Femur (tissue), 1 donor: Measurements from ENCODE around the gene NEK9.
"Not testable (repeated sequence)": the region's sequence is repeated elsewhere in the genome, so short reads cannot be mapped to it uniquely, and the experiment has no call there.

Experiments
- DNase-seq: peaks from one replicate; pipeline ENCODE4 v3.0.0-alpha.2; 2017

The NEK9 gene

DNA sequence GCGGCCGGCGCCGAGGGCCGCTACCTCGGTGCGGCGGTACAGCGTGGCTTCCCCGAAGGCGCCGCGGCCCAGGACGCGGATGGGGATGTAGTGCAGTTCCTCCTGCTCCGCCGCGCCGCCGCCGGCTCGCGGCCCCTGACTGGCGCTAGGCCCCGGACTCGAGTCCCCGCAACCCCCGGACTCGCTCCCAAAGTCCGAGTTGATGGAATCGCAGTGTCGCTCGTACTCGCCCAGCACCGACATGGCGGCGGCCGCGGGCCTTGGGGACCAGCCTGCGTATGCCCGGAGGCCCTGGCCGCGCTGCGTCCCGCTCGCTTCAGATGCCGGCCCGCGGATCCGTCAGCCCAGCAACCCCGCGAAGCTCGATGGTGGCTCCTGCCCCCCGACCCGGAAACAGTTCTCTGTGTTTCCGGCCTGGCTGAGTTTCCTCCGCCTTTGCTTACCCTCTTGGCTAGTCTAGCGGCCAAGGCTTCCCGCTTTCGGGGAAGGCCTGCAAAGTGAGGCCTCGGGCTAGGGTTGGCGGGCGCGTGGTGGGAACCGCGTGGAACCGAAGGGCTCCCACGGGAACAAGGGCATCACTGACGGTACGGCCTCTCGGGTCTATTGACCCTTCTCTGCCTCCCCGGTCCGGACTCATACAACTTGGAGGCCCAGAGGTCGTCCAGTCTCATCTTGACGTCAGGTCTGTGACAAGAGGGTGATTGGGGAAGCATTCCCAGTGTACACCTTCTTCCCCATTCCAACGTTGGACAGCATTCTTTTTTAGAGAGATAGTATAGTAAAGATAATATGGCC, at the start of gene NEK9:
Gene NEK9 (minus strand): TSS at position 370 of the 795 bp plus-strand sequence. CDS start 127 bp downstream, at position 243.
- peak; percentile 95 for DNase-seq

DNA sequence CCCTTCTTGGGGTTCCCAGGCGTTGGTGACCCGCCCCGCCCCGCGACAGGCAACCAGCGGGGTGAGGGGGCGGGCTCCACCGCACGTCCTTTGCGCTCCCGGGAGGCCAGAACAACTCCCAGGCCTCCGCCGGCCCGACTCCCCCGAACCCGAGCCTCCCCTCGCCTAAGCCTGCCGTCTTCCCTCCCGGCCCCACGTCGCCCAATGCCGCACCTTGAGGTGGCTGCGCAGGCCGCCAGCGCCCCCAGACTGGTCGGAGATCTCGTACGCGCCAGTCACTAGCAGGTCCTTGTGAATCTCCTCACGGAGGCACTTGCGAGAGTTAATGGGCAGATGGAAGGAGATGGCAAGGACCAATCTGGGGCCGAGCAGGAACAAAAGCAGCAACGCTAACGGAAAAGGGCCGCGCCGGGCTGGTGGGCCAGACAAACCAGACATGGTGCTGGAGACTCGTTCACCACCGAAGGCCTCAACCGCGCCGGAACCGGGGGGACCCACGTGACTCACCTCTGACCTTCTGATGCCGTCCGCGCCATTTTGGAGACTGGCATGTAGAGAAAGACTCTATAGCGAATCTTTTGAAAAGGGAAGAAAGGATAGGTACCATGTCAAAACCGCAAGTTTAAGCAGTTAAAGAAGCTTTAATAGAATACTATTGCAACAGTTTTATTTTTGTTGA, 49.4 kb upstream of the NEK9 start, which contains the start of gene TMED10:
Gene TMED10 (minus strand): TSS at position 471 of the 679 bp plus-strand sequence. CDS start 33 bp downstream, at position 438.
- peak; percentile 94 for DNase-seq

DNA sequence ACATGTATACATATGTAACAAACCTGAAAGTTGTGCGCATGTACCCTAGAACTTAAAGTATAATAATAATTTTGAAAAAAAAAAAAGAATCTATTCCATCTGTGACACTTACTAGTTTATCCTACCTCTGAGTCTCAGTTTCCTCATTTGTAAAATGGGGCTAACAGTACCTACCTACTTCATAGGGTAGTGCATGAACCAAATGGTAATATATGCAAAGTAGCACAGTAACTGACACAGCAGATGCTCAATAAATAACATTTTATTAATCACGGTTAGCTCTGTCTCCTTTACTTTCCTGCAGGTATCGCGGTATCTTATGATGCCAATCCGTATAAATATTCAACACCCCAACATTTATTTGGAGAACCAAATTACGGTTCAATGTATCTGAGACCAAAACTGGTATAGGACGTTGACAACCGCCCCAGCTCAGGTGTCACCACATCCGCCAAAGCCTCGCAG, 48.9 kb upstream of the NEK9 start:
- no peak for DNase-seq

DNA sequence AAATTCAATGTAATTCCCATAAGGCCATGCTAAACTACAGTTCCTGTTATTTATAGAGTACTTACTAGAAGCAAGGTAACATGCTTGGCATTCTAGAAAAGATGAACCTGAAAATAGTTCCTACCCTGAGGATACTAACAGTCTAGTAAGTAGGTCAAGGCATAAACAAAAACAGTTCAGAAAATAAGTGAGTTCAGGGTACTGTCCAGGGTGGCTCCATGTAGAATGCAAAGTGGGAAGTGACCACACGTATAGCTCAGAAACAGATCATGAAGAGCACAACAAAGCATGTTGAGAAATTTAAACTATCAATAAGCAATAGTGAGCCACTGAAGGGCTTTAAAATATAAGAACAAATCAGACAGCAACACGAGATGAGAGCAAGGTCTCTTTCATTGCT, 47.2 kb upstream of the NEK9 start:
- DNase-seq = no peak

DNA sequence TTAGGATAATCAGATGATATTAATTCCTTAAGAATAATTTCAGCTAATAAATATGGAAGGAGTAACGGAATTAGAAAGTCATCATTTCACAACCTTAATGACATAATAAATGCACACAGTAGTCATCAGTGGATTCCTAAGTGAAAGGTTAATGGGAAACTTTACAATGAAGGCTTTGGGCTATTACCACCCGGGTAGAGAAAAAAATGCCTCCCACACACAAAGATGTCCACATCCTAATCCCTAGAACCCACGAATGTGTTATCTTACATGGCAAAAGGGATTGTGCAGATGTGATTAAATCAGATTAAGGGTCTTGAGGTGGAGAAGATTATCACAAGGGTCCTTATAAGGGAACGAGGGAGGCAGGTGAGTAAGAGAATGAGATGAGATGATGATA, 43.9 kb upstream of the NEK9 start:
- DNase-seq = no peak

DNA sequence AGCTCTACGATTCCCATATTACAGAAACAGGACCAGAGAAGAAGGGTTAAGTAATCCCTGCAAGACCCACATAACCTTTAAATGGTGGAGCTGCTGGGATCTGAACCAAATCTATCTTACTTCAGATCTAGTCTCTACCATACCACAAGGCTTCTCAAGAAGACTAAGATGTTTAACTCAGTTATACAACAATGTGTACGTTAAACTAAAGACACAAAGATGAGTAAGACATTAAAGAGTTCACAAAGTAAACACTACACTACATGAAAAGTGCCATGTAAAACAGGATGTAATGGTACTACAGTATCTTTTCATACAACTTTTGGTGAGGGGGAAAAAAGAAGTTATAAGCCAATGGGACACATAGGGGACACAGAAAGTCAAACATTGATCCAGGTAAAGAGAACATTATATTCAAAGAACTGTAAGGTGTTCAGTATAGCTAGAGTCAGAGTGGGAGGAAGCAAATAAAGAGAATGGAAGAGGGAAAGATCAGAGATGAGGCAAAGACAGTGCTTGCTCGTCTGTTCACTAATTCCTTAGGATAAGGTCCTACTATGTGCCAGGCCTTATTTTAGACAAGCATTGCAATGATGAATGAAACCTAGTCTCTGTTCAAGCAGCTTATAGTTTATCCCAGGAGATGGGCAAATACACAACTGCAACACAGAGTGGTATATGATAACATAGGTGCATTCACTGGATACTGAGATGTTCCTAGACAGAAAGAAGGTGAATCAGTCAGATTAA, 41.9 kb upstream of the NEK9 start:
- DNase-seq = no peak

DNA sequence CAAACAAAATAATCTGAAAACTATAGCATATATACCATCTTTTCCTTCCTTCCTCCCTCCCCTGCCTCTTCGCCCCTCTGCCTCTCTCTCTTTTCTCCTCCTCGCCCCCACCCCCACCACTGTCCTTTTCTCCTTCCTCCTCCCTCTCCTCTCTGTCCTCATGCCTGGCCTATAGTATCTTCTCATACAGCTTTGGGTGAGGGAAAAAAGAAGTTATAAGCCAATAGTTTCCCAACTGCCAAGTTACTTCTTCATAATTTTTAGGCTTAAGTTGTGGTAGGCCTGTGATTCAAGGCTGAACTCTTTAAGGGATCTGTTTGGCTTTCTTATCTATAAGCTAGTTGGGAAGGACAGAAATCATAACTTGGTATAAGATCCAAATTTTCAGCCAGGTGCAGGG, 40.5 kb upstream of the NEK9 start:
- no peak for DNase-seq

DNA sequence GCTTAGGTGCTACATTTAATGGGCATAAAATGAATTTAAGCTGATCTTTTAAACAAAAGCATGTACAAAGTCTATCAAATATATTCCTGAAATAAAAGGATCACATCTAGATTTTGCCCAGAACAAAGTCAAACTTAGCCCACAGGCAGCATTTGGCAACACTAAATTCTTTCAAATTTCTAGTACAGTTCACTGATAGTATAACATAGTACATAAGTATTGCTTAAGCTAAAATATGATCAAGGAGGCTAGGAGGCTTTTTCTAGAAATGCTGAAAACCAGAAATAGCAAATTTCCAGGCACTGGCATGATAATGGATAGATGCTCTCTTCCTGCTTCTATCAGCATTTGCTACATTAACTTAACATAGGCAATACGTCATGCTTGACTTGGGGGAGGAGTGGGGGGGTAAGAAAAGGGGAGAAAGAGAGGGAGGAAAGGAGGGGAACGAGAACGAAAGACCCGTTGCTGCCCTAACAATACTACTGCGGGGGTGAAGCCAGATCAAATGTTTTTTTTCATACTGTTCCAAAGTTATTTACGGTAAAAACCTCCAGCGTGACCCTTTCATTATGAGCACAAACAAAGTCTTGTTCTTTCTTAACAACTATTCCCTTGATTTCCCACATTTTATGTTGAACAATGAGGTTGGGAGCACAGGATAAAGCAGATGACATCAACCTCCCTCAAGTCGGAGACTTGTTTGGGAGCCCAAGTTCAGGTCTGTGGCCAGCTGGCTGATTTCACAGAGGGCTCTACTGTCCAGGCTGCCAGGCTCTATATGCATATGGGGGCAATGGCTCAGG, 38.9 kb upstream of the NEK9 start:
- DNase-seq = peak; percentile 47

DNA sequence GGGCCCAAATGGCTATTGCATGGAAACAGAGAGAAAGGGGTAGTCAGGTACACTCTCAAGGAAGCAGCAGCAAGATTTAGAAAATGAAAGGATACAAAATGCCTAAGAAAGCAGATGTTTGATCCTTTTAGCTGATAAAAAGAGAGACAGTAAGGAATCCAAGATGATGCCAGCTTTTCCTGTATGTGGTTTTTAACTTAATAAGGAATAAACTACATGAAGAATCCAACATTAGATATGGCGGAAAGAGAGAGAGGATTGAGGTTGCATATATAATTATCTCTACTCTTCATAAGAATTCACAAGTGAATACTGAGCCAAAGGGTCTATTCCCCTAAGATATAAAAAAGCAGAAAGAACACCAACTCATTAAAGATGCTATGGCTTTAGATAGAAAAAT, 38.0 kb upstream of the NEK9 start:
- no peak for DNase-seq

DNA sequence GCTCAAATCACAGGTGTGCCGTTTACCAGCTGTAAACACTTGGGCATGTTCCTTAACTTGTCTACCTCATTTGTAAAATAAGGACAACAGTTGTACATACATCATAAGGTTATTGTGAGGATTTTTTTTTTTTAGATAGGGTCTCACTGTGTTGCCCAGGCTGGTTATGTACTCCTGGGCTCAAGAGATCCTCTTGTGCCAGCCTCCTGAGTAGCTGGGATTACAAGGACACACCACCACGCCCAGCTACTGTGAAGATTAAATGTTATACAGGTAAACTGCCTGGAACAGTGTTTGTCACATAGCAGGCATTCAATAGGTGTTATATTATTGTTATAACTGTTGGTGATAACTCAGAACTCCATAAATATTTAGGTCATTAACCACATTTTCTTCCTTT, 36.8 kb upstream of the NEK9 start:
- DNase-seq = no peak

DNA sequence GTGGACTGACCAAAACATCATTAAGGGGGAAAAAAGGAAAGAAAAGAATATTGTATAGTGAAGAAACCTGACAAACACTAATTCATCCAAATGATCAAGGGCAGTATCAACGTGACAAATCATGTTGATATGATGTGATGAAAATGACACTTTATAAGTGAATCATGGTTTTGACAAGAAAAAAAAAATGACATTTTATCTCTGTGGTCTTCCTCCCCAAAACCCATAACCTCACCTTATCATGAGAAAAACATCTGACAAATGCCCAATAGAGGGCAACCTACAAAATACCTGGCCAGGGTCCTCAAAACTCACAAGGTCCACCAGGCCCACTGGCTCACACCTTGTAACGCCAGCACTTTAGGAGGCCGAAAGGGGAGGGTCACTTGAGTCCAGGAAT, 35.8 kb upstream of the NEK9 start:
- DNase-seq = no peak

DNA sequence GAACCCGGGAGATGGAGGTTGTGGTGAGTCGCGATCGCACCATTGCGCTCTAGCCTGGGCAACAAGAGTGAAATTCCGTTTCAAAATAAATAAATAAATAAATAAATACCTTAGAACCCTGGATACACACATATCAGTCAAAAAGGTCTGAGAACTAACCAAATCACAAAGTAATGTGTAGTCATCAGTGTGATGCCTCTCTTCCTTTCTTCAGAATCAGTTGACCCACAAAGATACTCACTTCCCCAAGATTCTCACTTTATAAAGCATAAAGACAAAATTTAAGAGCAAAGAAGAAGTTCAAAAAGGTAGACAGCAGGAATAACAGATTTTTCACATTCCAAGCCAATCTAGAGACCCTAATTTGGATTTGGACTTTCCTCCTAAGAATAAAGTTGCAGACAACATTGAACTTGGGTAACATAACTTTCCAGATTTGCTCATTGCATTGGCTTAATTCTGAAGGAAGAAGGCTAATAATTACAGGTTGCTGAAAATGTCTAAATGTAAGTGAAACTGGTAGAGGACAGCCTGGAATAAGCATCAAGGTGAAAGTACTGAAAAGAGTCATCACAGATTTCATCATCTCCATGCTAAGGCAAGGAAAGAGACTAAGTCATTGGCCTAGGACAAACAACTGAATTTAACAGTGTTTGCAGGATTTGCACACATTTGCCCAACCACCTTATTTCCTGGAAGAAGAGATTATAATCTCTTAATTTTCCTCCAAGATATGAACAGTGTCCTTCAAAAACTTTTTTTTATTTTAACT, 32.2 kb upstream of the NEK9 start:
- no peak for DNase-seq

DNA sequence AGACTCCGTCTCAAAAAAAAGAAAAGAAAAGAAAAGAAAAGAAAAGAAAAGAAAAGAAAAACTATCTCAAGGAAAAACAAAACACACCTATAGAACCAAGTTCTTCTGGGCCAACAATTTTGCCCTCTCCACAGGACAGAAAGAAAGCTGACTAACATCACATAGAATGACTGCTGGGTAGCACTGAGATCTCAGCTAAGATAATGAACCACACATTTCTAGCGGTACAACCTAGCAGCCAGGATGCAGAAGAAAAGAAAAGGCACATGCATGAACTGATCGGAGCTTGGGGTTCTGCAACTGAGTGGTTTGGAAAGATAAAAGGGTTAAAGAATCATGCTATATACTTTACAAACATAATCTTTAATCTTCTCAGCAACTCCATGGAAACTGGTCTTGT, 30.1 kb upstream of the NEK9 start:
- DNase-seq = no peak

DNA sequence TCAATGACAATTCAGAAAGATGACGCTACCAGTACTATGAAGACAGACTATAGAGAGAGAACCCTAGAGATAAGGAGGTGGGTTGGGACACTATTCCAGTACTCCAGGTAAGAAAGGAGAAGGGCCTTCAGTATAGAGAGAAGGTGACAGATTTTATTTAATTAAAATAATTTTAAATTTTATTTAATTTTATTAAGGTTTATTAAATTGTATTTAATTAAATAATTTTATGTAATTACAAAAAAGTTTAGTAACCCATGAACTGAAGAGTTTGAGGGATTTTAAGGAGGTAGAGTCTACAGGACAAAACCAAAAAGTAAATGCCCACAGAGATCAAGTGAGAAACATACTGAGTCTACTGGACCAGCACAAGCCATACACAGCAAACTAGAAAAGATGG, 29.3 kb upstream of the NEK9 start:
- DNase-seq = no peak

DNA sequence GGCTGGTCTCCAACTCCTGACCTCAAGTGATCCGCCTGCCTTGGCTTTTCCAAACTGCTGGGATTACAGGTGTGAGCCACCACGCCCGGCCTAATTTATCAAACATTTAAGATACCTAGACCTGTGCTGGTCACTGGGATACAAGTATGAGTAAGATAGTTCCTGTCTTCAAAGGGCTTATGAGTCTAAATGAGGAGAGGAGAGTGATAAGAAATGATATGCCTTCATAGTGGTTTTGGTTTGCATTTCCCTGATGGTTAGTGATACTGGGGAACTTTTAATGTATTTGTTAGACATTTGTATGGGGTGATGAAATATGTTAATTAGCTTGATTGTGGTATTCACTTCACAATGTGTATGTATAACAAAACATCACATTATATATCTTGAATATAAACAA, 28.3 kb upstream of the NEK9 start:
- no peak for DNase-seq

DNA sequence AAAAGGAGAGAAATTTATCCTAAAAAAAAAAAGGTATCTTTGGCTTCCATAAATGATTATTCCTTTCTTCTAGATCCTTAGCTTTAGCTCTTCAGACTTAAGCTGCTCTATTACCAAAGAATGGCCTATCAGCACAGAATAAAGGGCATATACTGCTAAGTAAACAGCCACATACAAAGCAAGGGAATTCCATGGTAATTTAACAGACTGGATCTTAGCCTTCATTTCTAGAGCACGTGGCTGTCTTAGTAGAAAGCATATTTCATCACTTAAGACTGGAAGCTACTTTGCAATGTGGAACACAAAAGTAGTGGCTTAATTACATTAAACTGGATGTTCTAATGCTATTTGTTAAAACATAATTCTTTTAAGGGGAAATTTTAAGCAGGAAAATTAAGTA, 26.4 kb upstream of the NEK9 start:
- DNase-seq = no peak

DNA sequence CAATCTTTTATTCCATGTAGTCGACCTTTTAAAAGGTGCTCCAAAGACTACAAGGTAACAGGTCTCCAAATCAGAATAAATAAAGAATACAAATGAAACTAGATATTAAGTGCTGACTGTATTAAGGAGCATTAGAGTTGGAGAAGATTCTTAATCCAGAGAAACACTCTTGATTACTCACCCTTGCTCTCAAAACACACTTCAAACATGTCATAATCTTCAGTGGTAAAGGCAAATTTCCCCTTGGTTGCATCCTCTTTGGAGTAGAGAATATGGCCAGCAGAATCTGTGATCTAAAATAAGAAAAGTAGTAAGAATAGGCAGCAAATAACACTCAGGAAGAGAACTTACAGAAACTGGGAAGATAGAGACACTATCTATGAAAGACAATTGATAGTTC, 25.0 kb upstream of the NEK9 start:
- no peak for DNase-seq

DNA sequence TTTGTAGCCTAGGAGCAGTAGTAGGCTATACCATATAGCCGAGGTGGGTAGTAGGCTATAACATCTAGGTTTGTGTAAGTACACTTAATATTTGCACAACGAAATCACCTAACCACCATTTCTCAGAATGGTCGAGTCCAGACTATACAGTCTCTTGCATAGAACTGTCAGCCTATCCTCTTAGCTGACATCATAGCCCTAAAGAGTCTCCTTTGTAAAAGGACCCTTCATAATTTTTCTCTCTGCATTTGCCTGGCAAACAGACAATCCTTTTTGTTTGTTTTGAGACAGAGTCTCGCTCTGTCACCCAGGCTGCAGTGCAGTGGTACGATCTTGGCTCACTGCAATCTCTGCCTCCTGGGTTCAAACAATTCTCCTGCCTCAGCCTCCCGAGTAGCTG, 23.8 kb upstream of the NEK9 start:
- DNase-seq = not testable (repeated sequence)

DNA sequence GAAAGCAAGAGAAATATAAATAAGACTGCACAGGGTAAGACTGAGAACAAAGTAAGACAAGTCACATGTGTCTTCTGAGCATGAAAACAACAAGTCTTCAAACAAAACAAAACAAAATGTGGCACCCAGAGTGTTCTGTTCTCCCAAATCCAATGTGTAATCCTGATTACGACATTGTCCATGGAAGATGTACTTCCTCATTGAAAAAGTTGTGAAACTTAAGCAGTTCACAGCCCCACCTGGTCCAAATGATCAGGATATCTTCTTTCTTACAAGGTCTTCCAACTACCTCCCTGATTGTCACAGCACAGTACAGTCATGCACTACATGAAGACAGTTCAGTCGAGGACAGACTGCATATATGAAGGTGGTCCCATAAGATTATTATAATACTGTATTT, 23.3 kb upstream of the NEK9 start:
- DNase-seq = no peak

DNA sequence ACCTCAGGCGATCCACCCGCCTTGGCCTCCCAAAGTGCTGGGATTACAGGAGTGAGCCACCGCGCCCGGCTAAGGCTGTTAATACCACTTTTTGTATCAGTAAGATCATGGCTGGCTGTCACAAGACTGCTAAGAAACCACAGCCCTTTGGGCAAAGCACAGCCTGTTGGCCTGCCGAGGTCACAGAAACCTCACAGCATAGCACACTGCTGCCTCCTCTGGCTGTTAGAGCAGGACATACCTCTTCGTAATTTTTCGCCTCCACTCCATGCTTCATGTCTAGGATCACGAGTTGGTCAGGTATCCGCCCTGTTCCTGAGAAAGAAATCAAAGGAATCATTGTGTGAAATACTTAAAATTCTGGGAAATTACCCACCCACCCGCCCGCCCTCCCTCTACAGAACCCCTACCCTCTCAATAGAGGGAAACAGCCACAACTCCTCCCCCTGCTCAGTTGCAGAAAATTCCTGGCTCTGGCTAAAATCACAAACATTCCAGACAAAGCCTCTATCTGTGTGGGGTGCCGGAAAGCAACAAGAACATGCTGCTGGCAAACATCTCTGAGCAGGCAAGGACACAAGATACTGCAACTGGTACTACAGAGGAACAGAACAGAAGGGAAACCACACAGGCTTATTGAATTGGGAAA, 20.7 kb upstream of the NEK9 start:
- DNase-seq = peak; percentile 77

DNA sequence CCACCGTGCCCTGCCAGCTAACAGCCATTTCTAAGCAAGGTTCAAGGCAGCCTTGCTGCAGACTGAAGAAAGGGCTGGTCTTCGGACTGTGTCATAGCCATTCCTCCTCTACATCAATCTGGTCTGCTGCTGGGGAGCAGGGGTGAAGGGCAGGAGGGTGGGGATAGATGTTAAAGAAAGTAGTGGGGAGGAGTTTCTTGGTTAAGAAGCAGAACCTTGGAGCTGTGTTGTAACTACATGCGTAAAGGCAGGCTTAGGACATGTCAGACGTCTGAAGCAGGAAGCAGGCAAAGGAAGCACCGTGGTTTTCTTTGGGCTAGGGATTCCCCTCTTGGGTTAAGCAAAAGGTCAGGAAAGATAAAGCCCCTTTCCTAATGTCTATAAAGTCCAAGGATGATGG, 18.1 kb upstream of the NEK9 start:
- DNase-seq = peak; percentile 24
